Stomach (tissue), 4 donors: ENCODE data around the gene BABAM1.

ENCODE experiments used
- CTCF ChIP-seq, 7 experiments: fragments of 450-650 bp in 4 of 7; fragments of 200-600 bp in 3 of 7; sonication (generic) in 3 of 7; IDR thresholded peaks; one replicate each; pipeline ENCODE4 v1.5.1; 2016 to 2019; ENCODE audit warnings: antibody characterized with exemption in 7 of 7, control low read depth in 2 of 7, mild to moderate bottlenecking in 1 of 7
- POLR2A ChIP-seq, 4 donors: fragments of 450-650 bp; IDR thresholded peaks; one replicate each; pipeline ENCODE4 v1.6.1; 2016; ENCODE audit warnings: antibody characterized with exemption in 4 of 4, control low read depth in 2 of 4, mild to moderate bottlenecking in 1 of 4, moderate library complexity in 1 of 4

GRCh38 chr19:17266975-17267788, at the start of gene BABAM1:
- no peak for TF ChIP-seq CTCF (IDR thresholded peaks at IDR 0.05)
- TF ChIP-seq POLR2A (IDR thresholded peaks at IDR 0.05) = no peak
